Effector memory CD4-positive, alpha-beta T cell (primary cell): ENCODE results near the gene CCDC80.

Experiments
- DNase-seq, 3 donors: peaks; one replicate each; pipeline ENCODE4 v3.0.0-alpha.2; 2020
- H3K27ac ChIP-seq: 2 replicates; pipeline ENCODE4 v1.7.0; 2013; ENCODE audit warnings: mild to moderate bottlenecking, low read length, moderate library complexity; ENCODE audit not compliant: insufficient read depth, poor library complexity, severe bottlenecking
- H3K27me3 ChIP-seq: replicated peaks from 2 replicates; pipeline ENCODE4 v1.7.0; 2013; ENCODE audit warnings: mild to moderate bottlenecking, low read length; ENCODE audit not compliant: insufficient read depth, control insufficient read depth, poor library complexity, severe bottlenecking
- H3K36me3 ChIP-seq: 2 replicates; pipeline ENCODE4 v1.7.0; 2013; ENCODE audit warnings: mild to moderate bottlenecking, low read length, moderate library complexity; ENCODE audit not compliant: control insufficient read depth, insufficient read depth
- H3K4me1 ChIP-seq: 2 replicates; pipeline ENCODE4 v1.7.0; 2013; ENCODE audit warnings: low read length, mild to moderate bottlenecking; ENCODE audit not compliant: control insufficient read depth, insufficient read depth, poor library complexity, severe bottlenecking
- H3K4me3 ChIP-seq: 2 replicates; pipeline ENCODE4 v1.7.0; 2013; ENCODE audit warnings: low read length, low read depth, mild to moderate bottlenecking; ENCODE audit not compliant: insufficient read depth, poor library complexity, severe bottlenecking
- H3K9me3 ChIP-seq: 2 replicates; pipeline ENCODE4 v1.7.0; 2013; ENCODE audit warnings: mild to moderate bottlenecking, low read length, moderate library complexity; ENCODE audit not compliant: control insufficient read depth

The CCDC80 gene

GRCh38 chr3:112557976-112558375 is 83.0 kb downstream of the CCDC80 start:
- no peak overlapping the region for H3K27ac ChIP-seq
- no peak overlapping the region for H3K4me3 ChIP-seq
- no peaks in the 10 kb centered on the region for H3K9me3 ChIP-seq
- peaks cover 2% of the 10 kb centered on the region for H3K36me3 ChIP-seq
- H3K4me1 ChIP-seq, result peaks cover 9% of the 10 kb centered on the region
- no peaks in the 10 kb centered on the region for H3K27me3 ChIP-seq
- DNase-seq, result no peak

DNA sequence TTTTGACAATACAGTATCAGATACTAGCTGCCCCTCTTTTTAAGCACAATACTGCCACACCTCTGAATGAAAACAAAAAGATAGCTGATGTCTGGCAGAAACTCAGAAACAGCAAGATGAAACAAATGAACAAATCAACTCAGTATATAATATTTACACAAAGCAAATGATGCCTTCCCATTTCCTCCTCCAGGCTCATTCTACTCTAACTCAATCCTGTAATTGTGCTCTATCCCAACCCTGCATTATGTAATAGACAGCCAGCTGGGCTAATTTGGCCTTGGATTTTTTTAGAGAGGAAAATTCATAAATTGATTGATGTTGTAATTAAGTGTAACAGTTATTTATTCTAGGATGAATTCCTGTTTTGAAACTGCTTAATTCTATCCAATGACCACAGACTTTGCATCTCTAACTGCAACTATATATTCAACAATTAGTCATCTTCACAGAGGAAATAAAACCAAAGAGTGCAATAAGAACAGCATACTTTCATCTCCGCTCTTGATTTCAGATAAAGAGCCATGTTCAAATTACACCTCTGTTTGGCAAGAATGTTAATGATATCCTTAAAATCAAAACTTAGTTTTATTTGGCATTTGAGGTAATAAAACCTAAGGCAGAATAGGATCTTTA is 85.3 kb downstream of the CCDC80 start:
- Histone ChIP-seq H3K27me3 (no peaks in the 10 kb centered on the region), H3K27ac (no peak overlapping the region), H3K9me3 (no peaks in the 10 kb centered on the region), H3K4me3 (no peak overlapping the region), H3K4me1 (peaks cover 7% of the 10 kb centered on the region), H3K36me3 (peaks cover 5% of the 10 kb centered on the region)
- DNase-seq, result no peak

- Histone ChIP-seq H3K27me3 (no peaks in the 10 kb centered on the region), H3K36me3 (peaks cover 39% of the 10 kb centered on the region), H3K4me1 (no peaks in the 10 kb centered on the region), H3K9me3 (no peaks in the 10 kb centered on the region), H3K4me3 (no peak overlapping the region), H3K27ac (no peak overlapping the region)
- no peak for DNase-seq
Measured at GRCh38 chr3:112550859-112551258, 90.1 kb downstream of the CCDC80 start.
